ENCODE data around the gene ELOB. TPM values are rescaled to one million over a fixed set of nuclear protein-coding genes. Genes with fewer than 3 reads are reported as not detected.

ELOB gene
- total RNA-seq, 2 experiments from 2014 or later: 267 to 291 TPM

Other genes with a start within 250 kb of the ELOB start
- not detected for gene CEMP1, start 245.9 kb downstream of the ELOB start, total RNA-seq
- gene PDPK1, start 239.3 kb downstream of the ELOB start, total RNA-seq: 10 to 100 TPM; 36.5 to 42.2 TPM
- 10 to 100 TPM; 29.2 to 29.3 TPM for gene KCTD5, start 94.8 kb downstream of the ELOB start, total RNA-seq
- 1 to 10 TPM; 1.9 to 2.0 TPM for gene PRSS27, start 57.1 kb downstream of the ELOB start, total RNA-seq
- 100 to 1,000 TPM; 460 to 507 TPM for gene SRRM2, start 24.6 kb downstream of the ELOB start, total RNA-seq
- gene PRSS33, start 10.3 kb upstream of the ELOB start, total RNA-seq: under 1 TPM; 0.40 to 0.54 TPM
- not detected for gene PRSS41, start 21.2 kb upstream of the ELOB start, total RNA-seq
- gene PRSS21, start 40.0 kb upstream of the ELOB start, total RNA-seq: 10 to 100 TPM; 11.2 to 13.1 TPM
- gene ZG16B, start 53.0 kb upstream of the ELOB start, total RNA-seq: 1 to 10 TPM; 1.1 to 1.6 TPM
- gene PRSS22, start 80.9 kb upstream of the ELOB start, total RNA-seq: not detected
- gene FLYWCH2, start 105.9 kb upstream of the ELOB start, total RNA-seq: 10 to 100 TPM; 18.0 to 18.3 TPM
- gene FLYWCH1, start 134.7 kb upstream of the ELOB start, total RNA-seq: 10 to 100 TPM; 24.3 to 26.1 TPM
- gene KREMEN2, start 187.0 kb upstream of the ELOB start, total RNA-seq: not detected
- gene PAQR4, start 192.1 kb upstream of the ELOB start, total RNA-seq: 10 to 100 TPM; 29.5 to 31.0 TPM
- gene PKMYT1, start 203.2 kb upstream of the ELOB start, total RNA-seq: 100 to 1,000 TPM; 144 to 145 TPM
- gene CLDN9, start 235.6 kb upstream of the ELOB start, total RNA-seq: not detected
- not detected for gene CLDN6, start 240.9 kb upstream of the ELOB start, total RNA-seq
- gene TNFRSF12A, start 243.1 kb upstream of the ELOB start, total RNA-seq: 1 to 10 TPM; 1.2 to 1.5 TPM
- gene HCFC1R1, start 246.7 kb upstream of the ELOB start, total RNA-seq: 10 to 100 TPM; 23.4 to 23.7 TPM
- gene THOC6, start 246.8 kb upstream of the ELOB start, total RNA-seq: 10 to 100 TPM; 48.7 to 53.1 TPM

All from activated naive CD8-positive, alpha-beta T cell treated with anti-CD3 and anti-CD28 coated beads for 36 hours (primary cell).